ENCODE results near the gene PPP4R4.
"Not testable (repeated sequence)": the region's sequence is repeated elsewhere in the genome, so short reads cannot be mapped to it uniquely, and the experiment has no call there.

The PPP4R4 gene

DNA sequence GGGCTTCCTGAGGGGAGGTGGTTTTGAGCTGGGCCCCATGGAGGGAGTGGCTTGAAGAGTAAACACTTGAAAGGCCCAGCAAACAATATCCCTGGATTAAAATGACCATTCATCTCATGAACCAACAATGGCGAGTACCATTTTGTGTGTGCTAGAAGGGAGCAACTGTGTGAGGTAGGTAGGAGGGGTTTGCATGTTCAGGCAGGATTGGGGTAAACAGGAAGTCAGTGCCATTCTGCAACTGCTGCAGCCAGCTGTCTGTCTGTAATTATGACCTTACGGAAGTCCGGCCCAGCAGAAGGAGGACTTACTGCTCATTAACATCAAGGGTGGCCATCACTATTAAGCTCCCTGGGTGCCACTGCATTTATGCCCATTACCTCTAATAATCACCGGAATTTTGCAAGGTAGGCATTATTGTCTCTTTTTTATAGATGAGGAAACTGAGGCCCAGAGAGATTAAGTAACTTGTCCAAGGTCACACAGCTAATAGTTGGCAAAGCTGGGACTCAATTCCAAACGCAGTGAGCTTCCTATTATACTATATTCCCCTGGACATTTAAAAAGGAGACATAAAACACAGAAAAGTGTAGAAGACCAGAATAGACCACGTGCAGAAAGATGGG, 28.1 kb upstream of the PPP4R4 start:
- no peak for DNase-seq (ENCODE audit: low read depth in 2 of 2)

DNA sequence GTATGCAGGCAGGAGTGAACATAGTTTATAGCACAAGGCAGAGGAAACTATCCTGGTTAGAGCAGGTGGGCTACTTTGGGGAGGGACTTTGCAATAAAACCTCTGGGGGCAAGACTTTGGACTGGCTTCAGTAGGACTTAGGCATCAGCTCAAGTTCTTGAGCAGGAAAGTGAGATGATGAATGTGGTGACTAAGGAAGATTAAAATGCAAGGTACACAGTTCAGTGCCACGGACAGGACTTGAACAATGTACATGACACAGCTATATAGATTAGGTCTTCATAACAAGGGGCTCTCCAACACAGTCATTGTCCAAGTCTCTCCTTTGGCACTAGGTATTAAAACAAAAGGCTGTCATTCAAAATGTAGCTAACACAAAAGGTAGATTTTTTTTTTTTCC, 21.4 kb upstream of the PPP4R4 start:
- no peak for DNase-seq (ENCODE audit: low read depth in 2 of 2)

DNA sequence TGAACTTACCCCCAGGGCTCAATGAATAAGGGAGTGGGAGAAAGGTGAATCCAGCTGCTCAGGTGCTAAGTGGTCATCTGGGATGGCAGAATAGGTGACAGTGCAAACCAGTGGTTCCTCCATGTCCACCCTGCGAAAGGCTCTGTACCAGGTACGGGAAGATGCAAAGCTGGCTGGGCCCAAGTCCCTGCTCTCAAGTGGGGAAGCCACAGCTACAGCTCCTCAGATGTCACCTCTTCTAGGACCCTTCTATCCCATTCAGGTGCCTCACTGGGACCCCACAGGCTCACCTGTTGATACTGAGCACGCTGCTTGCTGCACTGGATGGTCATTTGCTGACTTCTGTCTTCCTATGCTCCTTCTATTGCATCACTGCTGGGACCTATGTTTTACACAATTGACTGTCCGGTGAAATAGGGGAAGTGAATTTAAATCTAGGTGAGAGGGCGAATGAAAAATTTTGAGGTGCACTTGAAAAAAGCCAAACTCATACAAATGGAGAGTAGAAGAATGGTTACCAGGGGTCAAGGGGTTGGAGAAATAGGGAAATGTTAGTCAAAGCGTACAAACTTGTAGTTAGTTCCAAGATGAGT, 20.3 kb upstream of the PPP4R4 start:
- DNase-seq (ENCODE audit: low read depth in 2 of 2): no peak

DNA sequence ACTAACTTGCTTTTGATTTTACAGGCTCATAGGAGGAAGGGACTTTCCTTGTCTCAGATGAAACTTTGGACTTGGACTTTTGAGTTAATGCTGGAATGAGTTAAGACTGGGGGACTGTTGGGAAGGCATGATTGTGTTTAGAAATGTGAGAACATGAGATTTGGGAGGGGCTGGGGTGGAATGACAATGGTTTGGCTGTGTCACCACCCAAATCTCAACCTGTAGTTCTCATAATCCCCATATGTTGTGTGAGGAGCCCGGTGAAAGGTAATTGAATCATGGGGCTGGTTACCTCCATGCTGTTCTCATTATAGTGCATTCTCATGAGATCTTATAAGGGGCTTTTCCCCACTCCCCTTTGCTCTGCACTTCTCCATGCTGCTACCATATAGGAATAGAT, 18.0 kb upstream of the PPP4R4 start:
- not testable (repeated sequence) for DNase-seq (ENCODE audit: low read depth in 2 of 2)

DNA sequence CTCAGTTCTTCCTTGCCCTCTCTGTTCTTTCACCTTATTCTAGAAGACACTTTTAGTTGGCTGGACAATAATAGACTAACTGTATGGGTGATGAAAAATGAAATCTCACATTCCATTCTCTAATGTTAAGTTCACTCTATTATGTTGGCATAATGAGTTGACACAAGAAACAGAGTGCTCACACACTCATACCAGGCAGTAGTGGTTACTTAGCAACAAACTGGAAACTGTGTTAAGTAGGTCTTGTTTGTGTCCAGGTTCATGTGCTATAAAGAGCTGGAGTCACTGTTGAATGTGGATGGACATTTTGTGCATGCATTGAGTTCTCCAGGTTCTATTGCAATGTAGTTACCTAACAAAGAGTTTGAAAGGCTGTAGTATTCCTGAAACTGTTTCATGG, 16.9 kb upstream of the PPP4R4 start:
- DNase-seq (ENCODE audit: low read depth in 2 of 2): no peak

DNA sequence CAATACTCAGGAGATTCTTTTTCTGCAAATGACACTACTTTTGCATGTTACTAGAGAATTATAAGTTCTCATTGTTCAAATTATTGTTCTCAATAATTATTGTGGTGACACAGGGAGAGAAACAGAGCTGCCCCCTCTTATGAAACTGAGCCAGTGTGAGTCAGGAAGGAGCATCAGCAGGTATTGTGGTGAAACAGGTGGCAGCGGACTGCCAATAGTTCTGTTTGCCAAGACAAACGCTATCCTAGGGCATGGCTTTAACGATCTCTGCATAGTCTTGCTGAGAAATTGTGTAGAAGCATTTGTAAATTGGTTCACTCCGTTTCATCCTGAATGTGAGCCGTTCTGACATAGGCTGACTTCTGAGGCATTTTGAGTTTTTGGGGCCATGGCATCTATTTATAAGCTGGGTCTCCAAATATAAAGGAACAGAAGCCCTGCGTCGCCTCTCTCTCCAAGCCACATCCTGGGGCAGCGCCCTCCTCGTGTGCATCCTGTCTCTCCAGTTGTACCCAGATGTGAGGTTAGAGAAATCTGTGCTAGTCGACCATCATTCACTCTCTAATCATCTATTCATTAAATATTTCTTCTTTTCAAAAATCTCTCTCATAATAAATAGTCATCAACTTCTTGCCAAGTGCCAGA, 15.8 kb upstream of the PPP4R4 start:
- DNase-seq (ENCODE audit: low read depth in 2 of 2): no peak

DNA sequence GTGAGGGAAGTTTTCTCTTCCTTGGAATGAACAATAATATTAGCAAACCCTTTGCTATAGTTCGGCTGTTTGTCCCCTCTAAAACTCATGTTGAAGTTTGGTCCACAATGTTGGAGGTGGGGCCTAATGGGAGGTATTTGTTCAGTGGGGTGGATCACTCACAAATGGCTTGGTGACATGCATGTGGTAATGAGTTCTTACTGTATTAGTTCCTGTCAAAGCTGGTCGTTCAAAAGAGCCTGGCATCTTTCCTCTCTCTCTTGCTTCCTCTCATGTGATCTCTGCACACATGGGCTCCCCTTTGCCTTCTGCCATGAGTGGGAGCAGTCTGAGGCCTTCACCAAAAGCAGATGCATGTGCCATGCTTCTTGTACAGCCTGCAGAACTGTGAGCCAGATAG, 13.1 kb upstream of the PPP4R4 start:
- no peak for DNase-seq (ENCODE audit: low read depth in 2 of 2)

DNA sequence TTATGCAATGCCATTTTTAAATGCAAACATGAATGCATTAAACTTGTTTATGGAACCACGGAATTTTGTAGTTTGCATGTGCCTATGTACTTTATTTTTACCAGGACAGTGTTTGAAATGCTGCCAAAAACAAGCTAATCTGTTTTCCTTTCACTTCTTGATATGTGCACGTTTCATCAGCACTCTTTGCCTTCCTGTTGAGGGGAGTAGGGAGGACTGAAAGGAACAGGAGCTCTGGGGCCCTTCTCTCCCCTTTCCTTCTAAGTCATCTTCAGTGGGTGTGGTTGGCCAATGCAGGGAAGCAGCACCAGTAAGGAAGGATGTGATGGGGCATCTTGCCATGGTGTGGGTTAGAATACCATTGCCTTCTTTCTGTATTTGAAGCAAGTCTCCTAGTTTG, 12.1 kb upstream of the PPP4R4 start:
- DNase-seq (ENCODE audit: low read depth in 2 of 2): no peak

DNA sequence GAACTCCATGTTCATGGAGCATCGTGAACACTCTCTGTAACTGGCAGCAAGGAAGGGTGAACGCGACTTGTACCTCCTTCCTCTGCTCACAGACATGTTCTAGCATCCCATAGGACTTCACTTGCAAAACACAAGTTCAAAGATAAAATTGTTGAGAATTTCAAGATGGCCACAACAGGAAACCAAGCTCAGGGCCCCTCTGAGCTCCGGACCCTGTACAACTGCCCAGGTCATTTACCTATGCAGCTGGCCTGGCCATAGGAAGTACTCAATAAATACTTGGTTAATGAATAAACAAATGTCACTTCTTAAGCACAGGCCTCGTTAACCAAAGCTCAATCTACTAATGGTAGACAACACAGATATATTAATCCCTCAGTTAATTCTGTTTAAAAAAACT, 11.7 kb upstream of the PPP4R4 start:
- DNase-seq (ENCODE audit: low read depth in 2 of 2): no peak

DNA sequence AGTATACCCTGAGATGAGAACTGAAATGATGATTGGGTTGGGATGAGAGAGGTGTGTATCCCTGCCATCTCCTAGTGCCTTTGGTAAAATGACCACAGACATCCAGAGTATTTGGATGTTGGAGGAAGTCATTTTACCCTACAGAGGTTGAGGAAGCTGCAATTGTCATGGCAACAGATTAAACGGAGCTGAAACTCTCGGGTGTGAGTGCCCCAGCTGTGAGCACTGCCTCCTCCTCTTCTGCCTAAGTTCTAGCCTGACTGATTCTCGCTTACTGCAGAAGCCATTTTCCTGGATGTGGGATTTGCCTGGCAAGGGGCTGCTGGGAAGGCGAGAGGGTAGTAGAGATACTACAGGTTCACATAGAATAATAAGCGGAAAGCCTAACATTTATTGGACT, 10.3 kb upstream of the PPP4R4 start:
- DNase-seq (ENCODE audit: low read depth in 2 of 2): no peak

DNA sequence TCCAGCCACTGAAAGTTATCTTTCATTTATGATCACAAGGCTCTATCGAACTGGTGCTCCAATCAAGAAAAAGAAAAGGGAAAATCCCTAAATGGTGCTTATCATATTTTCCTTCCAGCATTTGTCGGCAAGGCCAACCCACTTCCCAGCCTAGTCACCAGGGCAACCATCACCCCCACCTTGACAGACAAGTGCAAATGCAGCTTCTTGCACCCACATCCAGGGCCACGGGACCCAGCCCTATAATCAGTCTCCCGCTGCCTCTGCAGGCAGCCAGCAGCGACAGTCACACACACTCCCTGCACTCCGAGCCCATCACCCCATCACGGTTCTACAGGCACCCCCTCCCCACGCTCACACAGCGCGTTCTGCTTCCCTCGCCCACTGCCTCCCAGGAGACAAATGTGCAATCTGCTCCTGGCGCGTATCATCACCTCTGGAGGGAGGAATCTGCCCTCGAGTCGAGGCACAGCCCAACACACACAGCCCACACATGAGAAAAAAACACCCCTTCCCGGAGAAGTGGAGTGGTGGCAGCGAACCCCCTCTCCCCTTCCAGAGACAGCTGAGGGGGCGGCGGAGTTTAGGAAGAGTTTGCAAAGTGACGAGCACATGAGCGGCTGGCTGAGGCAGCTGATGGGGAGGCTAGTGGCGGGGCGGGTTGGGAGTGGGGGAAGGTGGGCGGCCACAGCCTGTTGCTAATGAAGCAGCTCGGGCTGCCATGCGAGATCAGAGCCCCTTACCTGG, 9.3 kb upstream of the PPP4R4 start:
- no peak for DNase-seq (ENCODE audit: low read depth in 2 of 2)

DNA sequence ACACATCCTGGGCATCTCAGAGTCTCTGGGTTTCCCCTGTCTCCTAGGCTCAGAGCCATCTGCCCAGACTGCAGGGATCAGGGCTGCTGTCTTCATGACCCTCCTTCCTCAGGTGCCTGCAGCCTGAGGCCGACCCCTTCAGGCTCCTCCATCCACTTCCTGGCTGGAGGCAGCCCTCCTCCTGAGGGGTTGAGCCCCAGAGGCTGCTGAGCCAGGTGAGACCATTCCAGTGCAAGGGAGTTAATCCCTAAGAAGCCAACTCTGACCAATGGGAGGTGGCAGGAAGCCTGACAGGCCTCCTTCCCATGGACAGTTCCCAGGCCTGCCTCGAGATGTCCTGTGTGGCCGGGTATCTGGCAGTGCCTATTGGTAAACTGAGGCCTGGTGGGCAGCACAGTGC, 8.4 kb upstream of the PPP4R4 start:
- DNase-seq (ENCODE audit: low read depth in 2 of 2): no peak

DNA sequence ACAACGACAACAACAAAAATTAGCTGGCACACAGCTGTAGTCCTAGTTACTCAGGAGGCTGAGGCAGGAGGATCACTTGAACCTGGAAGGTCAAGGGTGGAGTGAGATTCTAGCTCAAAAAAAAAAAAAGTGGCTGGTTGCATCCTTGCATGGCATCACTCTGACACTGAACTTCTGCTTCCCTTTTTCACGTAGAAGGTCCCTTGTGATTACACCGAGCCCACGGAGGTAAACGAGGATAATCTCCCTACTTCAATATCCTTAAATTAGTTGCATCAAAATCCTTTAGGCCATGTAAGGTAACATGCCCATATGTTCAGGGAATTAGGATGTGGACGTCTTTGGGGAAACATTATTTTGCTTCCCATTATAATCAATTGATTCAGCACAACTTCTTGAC, 4.0 kb upstream of the PPP4R4 start:
- DNase-seq (ENCODE audit: low read depth in 2 of 2): no peak

DNA sequence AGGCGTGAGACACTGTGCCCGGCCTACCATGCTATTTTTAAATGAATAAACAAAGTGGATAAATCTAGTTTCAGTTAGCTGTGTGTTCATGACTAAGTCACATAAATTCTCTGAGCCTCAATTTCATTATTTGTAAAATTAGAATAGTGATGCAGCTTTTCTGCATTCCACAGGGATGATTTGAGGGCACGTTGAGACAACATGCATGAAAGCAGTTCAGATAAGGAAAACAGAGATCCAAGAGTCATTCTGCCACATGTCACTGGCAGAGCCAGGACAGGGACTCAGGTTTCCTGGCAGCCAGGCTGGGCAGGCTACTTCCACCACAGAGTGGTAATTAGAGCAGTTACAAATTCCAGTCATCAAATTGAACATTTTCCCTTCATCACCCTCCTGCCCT, 2.9 kb upstream of the PPP4R4 start:
- DNase-seq (ENCODE audit: low read depth in 2 of 2): no peak

DNA sequence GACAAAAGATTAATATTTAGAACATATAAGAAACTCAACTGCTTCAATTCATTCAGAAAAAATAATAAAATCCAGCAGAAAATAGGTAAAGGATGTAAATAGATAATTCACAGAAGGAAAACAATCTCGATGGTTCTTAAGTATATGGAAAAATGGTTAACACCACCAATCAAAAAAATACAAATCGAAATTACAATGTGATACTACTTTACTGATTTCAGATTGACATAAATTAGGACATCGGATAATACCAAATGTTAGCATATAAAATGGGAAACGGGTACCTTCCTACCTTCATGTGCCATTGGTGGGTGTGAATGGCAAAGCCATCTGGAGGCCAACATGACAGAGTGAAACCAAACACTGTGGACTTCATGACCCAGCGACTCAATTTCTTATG, 1.6 kb upstream of the PPP4R4 start:
- no peak for DNase-seq (ENCODE audit: low read depth in 2 of 2)

DNA sequence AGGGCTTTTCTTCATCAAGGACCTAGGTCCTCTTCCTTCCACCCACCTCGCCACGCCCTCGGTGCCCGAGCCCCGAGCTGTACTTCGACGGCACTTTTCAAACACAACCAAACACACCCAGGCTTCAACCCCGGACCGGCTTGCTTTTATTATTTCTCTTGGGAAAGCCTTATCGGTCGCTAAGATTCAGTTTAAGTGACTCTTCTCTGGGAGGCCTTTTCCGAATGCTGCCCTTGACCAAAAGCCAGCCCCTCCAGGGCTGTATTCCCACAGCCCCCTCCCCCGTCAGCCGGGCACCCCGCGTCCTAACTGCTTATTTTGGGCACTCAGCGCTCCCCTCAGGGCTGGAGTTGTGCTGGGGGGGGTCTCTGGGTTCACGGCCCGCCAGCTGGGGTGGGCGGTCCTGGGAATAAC, 644 bp upstream of the PPP4R4 start:
- DNase-seq (ENCODE audit: low read depth in 2 of 2): no peak

DNA sequence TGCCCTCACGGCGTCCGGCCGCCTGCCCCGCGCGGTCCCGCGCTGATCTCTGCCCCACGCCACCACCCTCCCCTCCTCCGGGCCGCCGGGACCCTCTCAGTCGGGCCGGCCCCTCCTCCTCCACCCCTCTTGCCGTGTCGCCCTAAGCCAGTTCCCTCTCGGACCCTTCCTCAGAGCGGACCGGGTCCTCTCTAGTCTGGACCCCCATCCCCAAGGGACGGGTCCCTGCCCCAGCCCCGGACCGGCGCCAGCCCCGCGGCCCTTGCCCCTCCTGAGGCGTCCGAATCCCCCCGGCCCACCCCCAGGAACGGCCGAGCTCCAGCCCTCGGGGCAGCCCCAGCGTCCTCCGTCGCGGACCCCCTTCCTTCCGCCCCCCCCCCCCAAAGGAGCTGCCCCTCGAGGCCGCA, 485 bp downstream of the PPP4R4 start:
- DNase-seq (ENCODE audit: low read depth in 2 of 2): no peak

DNA sequence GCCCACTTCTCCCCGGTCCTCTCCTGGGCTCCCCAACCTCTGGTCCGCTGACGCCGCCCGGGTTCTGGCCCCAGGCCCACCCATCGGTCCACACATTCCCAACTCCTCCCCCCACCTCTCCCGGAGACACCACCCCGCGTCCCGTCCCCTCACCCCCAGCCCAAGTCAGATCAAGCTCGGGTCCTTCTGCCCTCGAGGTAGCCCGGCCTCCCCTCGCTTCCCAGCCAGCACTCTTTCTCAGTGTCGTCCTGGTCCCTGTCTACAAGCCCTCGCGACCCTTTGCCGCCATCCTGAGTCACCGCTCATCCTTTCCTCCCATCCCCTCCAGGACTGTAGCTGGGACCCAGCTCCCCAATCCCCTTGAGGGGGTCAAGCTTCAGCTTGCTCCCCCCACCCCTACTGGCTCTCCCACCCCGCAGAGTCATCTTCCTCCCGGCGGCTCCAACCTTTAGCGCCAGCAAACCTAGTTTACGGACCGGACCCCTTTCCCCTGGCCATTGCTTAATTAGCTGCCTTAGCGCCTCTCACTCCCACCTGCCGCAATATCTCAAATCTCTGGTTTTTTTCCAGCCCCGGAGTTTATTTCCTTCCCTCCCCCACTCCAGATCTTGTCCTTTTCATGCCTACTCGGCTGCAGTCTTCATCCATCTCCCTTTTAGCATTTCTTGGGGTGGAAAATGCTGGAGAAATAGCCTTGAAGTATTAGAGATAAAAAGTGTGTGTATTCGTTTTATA, 1.1 kb downstream of the PPP4R4 start:
- DNase-seq (ENCODE audit: low read depth in 2 of 2): no peak

DNA sequence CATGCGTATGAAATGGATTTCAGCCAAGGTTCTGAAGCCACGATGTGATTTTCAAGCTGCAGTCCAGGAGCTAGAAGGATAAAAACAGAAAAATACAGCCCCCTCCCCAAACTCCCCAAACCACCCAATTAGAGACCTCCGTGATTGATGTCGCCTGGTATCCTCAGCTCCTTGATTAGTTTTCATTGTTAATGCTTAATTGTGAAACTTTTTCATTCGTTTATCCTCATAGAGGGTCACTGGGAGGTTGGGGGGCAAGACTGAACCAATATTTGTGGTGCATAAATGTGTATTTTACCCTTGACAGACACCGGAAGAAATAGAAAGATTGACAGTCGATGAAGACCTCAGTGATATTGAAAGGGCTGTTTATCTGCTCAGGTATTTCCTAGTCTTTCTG, 1.6 kb downstream of the PPP4R4 start:
- DNase-seq (ENCODE audit: low read depth in 2 of 2): no peak

DNA sequence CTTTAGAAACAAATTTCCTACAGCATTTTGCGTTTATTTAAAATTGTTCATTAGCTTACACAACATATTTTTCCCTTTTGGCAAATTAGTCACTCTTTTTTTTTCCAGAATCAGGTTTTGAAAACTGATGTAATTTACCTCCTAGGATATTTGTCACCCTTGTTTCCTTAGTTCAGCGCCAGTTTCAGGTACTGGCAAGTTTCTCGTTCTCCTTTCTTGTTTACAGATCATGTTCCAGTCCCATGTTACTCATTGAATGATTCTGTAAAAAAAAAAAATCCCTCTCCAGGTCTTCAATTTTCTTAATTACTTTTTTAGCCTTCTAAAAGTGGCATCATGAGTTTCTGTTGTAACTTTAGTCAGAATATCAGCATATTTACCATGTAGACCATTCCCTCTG, 2.7 kb downstream of the PPP4R4 start:
- DNase-seq (ENCODE audit: low read depth in 2 of 2): no peak

DNA sequence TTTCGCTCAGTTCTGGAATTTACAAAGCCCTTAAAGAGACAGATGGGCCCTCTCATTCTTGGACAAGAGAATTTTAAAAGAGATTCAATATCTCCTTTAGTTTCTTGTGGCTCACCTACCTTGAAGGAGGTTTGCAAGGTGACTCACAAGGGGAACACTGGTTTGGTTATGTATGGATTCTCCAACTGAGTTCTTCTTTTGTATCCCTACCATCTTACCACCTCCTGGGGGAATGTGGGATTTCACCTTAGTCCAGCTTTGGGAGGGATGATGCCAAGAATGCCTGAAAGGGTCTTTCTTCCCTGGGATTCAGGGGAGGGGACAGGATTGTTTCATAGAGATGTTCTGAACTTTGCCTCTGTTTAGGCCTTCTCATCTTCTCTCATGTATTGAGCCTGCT, 3.7 kb downstream of the PPP4R4 start:
- no peak for DNase-seq (ENCODE audit: low read depth in 2 of 2)

DNA sequence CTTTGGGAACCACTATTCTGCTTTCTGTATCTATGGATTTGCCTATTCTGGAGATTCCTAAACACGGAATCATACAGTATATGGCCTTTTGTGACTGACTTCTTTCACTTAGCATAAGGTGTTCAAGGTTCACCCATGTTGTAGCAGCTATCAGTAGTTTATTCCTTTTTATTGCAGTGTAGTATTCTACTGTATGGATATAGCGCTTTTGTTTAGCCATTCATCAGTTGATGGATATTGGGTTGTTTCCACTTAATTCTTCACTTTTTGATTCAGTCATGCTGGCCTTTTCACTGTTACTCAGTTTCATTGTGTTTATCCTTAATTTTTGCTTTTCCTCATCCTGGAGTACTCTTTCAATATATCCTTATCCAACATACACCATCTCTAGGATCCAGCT, 5.1 kb downstream of the PPP4R4 start:
- no peak for DNase-seq (ENCODE audit: low read depth in 2 of 2)
